Astrocyte (in vitro differentiated cells and primary cell): ENCODE results near the gene CORO2A. TPM values are rescaled to one million over a fixed set of nuclear protein-coding genes. Genes with fewer than 3 reads are reported as not detected.

Experiments used
- DNase-seq: peaks from one replicate; pipeline ENCODE4 v3.0.0-alpha.2; 2010; ENCODE audit warnings: low read depth
- FAIRE-seq: peaks from 2 replicates; lab custom pipeline; 2011; peaks lifted over from hg19 to GRCh38; lab: Jason Lieb, UNC
- H2AFZ ChIP-seq: 2 replicates; pipeline ENCODE4 v1.6.0; 2012; ENCODE audit warnings: low read depth, low read length, inconsistent platforms
- H3K27ac ChIP-seq: 2 replicates; pipeline ENCODE4 v1.5.1; 2011; ENCODE audit warnings: low read depth, low read length, inconsistent platforms
- H3K27me3 ChIP-seq: 2 replicates; pipeline ENCODE4 v1.6.0; 2011; ENCODE audit warnings: low read length, inconsistent platforms; ENCODE audit not compliant: insufficient read depth
- H3K36me3 ChIP-seq: 2 replicates; pipeline ENCODE4 v1.5.1; 2011; ENCODE audit warnings: low read length, inconsistent platforms; ENCODE audit not compliant: insufficient read depth
- H3K4me1 ChIP-seq: 2 replicates; pipeline ENCODE4 v1.5.1; 2011; ENCODE audit warnings: low read length, inconsistent platforms; ENCODE audit not compliant: insufficient read depth
- H3K4me2 ChIP-seq: 2 replicates; pipeline ENCODE4 v1.6.0; 2012; ENCODE audit warnings: low read length, inconsistent platforms
- H3K4me3 ChIP-seq: 2 replicates; pipeline ENCODE4 v1.5.1; 2011; ENCODE audit warnings: low read depth, mild to moderate bottlenecking, low read length, inconsistent platforms; ENCODE audit not compliant: insufficient read depth
- H3K79me2 ChIP-seq: 2 replicates; pipeline ENCODE4 v1.6.0; 2012; ENCODE audit warnings: mild to moderate bottlenecking, low read length, inconsistent platforms; ENCODE audit not compliant: insufficient read depth
- H3K9ac ChIP-seq: 2 replicates; pipeline ENCODE4 v1.6.0; 2012; ENCODE audit warnings: mild to moderate bottlenecking, low read length, inconsistent platforms
- H3K9me3 ChIP-seq: 2 replicates; pipeline ENCODE4 v1.5.1; 2012; ENCODE audit warnings: low read depth, mild to moderate bottlenecking, low read length, inconsistent platforms; ENCODE audit not compliant: insufficient read depth
- H4K20me1 ChIP-seq: 2 replicates; pipeline ENCODE4 v1.6.0; 2012; ENCODE audit warnings: low read length, inconsistent platforms; ENCODE audit not compliant: insufficient read depth
- H3K27ac Mint-ChIP-seq: one replicate; pipeline ENCODE4 v1.8.0; 2021; ENCODE audit warnings: mild to moderate bottlenecking, mixed read lengths; ENCODE audit not compliant: unreplicated experiment
- H3K27me3 Mint-ChIP-seq: one replicate; pipeline ENCODE4 v1.8.0; 2021; ENCODE audit warnings: low read depth, mixed read lengths; ENCODE audit not compliant: unreplicated experiment
- H3K36me3 Mint-ChIP-seq: one replicate; pipeline ENCODE4 v1.8.0; 2021; ENCODE audit warnings: low read depth, mixed read lengths; ENCODE audit not compliant: unreplicated experiment
- H3K4me1 Mint-ChIP-seq: one replicate; pipeline ENCODE4 v1.8.0; 2021; ENCODE audit warnings: low read depth, mixed read lengths; ENCODE audit not compliant: unreplicated experiment
- H3K4me3 Mint-ChIP-seq: one replicate; pipeline ENCODE4 v1.8.0; 2021; ENCODE audit warnings: mild to moderate bottlenecking, moderate library complexity, mixed read lengths; ENCODE audit not compliant: unreplicated experiment
- H3K9me3 Mint-ChIP-seq: one replicate; pipeline ENCODE4 v1.8.0; 2021; ENCODE audit warnings: mild to moderate bottlenecking, mixed read lengths; ENCODE audit not compliant: unreplicated experiment
- EZH2 ChIP-seq: IDR thresholded peaks from 2 replicates; pipeline ENCODE4 v1.6.1; 2012; ENCODE audit warnings: mild to moderate bottlenecking, low read length, inconsistent platforms; ENCODE audit not compliant: insufficient read depth
- total RNA-seq: library from RNA; stranded (reverse); gene quantifications from 2 replicates; pipeline ENCODE4 v1.2.1, GENCODE V29; 2021
- TF ChIP-seq, protein P1 (sequence below): IDR thresholded peaks from 2 replicates; pipeline ENCODE4 v1.5.1; 2011; ENCODE audit warnings: low read depth, mild to moderate bottlenecking, inconsistent platforms, low read length, moderate library complexity; ENCODE audit not compliant: insufficient read depth

CORO2A gene
- total RNA-seq, 1 donor from 2014 or later = 11.1 TPM

- Histone ChIP-seq H3K27ac (no peak overlapping the region), H3K36me3 (peaks cover 14% of the 10 kb centered on the region), H4K20me1 (no peaks in the 10 kb centered on the region), H3K9ac (no peak overlapping the region), H3K4me3 (no peak overlapping the region), H2AFZ (no peak overlapping the region), H3K79me2 (no peaks in the 10 kb centered on the region), H3K27me3 (no peaks in the 10 kb centered on the region), H3K4me2 (no peak overlapping the region), H3K4me1 (no peaks in the 10 kb centered on the region), H3K9me3 (no peaks in the 10 kb centered on the region)
- Mint-ChIP-seq H3K27ac (no peak overlapping the region), H3K9me3 (no peaks in the 10 kb centered on the region), H3K36me3 (peaks cover 23% of the 10 kb centered on the region), H3K4me3 (no peak overlapping the region), H3K27me3 (peaks cover 13% of the 10 kb centered on the region), H3K4me1 (peaks cover 4% of the 10 kb centered on the region)
- FAIRE-seq (no peak), DNase-seq (no peak)
- TF ChIP-seq, protein P1, sequence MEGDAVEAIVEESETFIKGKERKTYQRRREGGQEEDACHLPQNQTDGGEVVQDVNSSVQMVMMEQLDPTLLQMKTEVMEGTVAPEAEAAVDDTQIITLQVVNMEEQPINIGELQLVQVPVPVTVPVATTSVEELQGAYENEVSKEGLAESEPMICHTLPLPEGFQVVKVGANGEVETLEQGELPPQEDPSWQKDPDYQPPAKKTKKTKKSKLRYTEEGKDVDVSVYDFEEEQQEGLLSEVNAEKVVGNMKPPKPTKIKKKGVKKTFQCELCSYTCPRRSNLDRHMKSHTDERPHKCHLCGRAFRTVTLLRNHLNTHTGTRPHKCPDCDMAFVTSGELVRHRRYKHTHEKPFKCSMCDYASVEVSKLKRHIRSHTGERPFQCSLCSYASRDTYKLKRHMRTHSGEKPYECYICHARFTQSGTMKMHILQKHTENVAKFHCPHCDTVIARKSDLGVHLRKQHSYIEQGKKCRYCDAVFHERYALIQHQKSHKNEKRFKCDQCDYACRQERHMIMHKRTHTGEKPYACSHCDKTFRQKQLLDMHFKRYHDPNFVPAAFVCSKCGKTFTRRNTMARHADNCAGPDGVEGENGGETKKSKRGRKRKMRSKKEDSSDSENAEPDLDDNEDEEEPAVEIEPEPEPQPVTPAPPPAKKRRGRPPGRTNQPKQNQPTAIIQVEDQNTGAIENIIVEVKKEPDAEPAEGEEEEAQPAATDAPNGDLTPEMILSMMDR = no peak
- TF ChIP-seq EZH2 = no peak
Measured at GRCh38 chr9:98209530-98209929, 17.1 kb upstream of the CORO2A start.

GRCh38 chr9:98208635-98209034 lies 16.2 kb upstream of the CORO2A start:
- peaks cover 25% of the 10 kb centered on the region for H3K36me3 Mint-ChIP-seq
- H3K27ac ChIP-seq = no peak overlapping the region
- no peaks in the 10 kb centered on the region for H4K20me1 ChIP-seq
- H3K27me3 ChIP-seq = no peaks in the 10 kb centered on the region
- DNase-seq = no peak
- no peaks in the 10 kb centered on the region for H3K9me3 ChIP-seq
- no peaks in the 10 kb centered on the region for H3K79me2 ChIP-seq
- H3K4me3 Mint-ChIP-seq = no peak overlapping the region
- H3K4me2 ChIP-seq = no peak overlapping the region
- peaks cover 10% of the 10 kb centered on the region for H3K36me3 ChIP-seq
- H3K9ac ChIP-seq = no peak overlapping the region
- no peaks in the 10 kb centered on the region for H3K4me1 ChIP-seq
- peaks cover 21% of the 10 kb centered on the region for H3K27me3 Mint-ChIP-seq
- H2AFZ ChIP-seq = no peak overlapping the region
- no peak for FAIRE-seq
- H3K9me3 Mint-ChIP-seq = no peaks in the 10 kb centered on the region
- no peak overlapping the region for H3K4me3 ChIP-seq
- no peak for TF ChIP-seq EZH2
- TF ChIP-seq, protein P1 = no peak
- peaks cover 4% of the 10 kb centered on the region for H3K4me1 Mint-ChIP-seq
- H3K27ac Mint-ChIP-seq = no peak overlapping the region

DNA sequence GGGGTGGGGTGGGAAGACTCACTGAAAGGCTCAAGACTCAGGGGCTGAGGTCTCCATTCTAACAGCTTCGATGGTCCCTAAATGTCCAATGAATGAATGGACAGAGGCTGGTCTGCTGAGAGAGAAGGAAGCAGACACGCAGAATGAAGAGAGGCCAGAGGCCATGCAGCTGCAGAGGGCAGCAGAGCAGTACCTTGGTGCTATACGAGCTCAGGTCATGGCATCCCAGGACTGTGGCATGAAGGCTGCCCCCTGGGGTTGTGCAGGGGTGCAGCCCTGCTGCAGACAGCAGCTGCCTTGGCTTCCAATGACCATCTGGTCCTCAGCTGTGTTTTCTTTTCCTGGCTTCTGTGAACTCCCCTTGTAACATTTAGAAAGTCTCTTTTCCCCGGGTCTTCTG lies 15.2 kb upstream of the CORO2A start:
- H3K4me2 ChIP-seq = no peak overlapping the region

More for the DNA sequence above, 15.2 kb upstream of the CORO2A start:
- Histone ChIP-seq H4K20me1 (no peaks in the 10 kb centered on the region), H3K9me3 (no peaks in the 10 kb centered on the region), H3K27me3 (no peaks in the 10 kb centered on the region), H3K27ac (no peak overlapping the region), H2AFZ (no peak overlapping the region), H3K4me3 (no peak overlapping the region), H3K36me3 (peaks cover 3% of the 10 kb centered on the region), H3K79me2 (no peaks in the 10 kb centered on the region), H3K9ac (no peak overlapping the region), H3K4me1 (no peaks in the 10 kb centered on the region)
- Mint-ChIP-seq H3K27ac (no peak overlapping the region), H3K9me3 (no peaks in the 10 kb centered on the region), H3K27me3 (peaks cover 21% of the 10 kb centered on the region), H3K4me1 (peaks cover 4% of the 10 kb centered on the region), H3K36me3 (peaks cover 21% of the 10 kb centered on the region), H3K4me3 (no peak overlapping the region)
- DNase-seq = no peak
- no peak for FAIRE-seq
- TF ChIP-seq EZH2 = no peak
- TF ChIP-seq, protein P1 = no peak
